ENCODE data around the gene ATF1. TPM values are rescaled to one million over a fixed set of nuclear protein-coding genes. Genes with fewer than 3 reads are reported as not detected.

The ATF1 gene
- total RNA-seq, result 36.4 TPM

DNA sequence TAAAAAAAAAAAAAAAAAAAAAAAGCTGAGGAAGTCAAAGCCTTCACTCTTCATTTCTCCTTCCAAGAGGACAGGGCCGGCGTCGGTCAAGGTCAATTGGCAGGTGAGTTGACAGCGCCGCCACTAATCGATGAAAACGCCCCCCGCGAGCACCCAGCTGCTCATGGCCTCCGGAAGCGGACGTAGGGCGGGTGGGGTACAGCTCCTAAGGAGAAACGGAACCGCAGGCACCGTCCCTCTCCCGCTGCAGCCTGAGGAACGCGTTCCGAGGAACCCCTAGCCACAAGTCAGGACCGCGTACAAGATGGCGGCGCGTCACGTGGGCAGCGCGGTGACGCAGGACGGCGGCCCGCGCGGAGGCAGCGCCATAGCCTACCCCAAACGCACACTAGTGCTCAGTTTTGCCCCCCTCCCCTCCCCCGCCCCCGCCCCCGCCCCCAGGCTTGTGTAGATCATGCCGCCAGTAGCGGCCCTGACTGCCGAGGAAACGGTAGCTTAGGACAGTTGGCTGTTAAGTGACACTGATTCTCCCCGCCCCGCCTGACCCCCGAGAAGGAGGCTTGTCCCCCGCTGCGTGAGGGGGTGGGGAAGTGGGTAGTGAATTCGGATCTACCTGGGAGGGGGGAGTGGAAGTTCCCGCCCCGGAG, at the start of gene ATF1:
Gene ATF1 (plus strand): TSS at position 463 of the 647 bp plus-strand sequence. CDS start 16,045 bp downstream, outside the sequence.
- DNase-seq, result peak; percentile 89

DNA sequence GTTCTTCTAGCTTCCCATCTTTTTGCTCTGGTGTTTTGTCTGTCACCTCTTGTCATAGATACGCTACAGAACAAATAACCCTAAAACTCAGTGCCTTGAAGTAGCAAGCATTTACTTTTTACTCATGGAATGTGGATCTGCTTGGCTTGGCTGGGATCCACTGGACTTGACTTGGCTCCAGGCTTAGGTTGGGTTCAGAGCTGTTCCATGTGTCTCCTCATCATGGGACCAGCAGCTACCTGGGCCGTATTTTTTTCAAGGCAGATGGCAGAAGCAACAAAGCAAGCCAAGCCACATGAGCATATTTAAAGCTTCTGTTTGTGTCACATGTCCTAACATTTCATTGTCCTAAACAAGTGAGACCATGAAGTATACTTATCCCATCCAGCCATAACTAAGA, 48.7 kb upstream of the ATF1 start:
- no peak for DNase-seq

- no peak for DNase-seq
Observed at GRCh38 chr12:50718760-50719159, 45.1 kb upstream of the ATF1 start.

GRCh38 chr12:50720085-50720484, 43.8 kb upstream of the ATF1 start:
- peak; percentile 39 for DNase-seq

DNA sequence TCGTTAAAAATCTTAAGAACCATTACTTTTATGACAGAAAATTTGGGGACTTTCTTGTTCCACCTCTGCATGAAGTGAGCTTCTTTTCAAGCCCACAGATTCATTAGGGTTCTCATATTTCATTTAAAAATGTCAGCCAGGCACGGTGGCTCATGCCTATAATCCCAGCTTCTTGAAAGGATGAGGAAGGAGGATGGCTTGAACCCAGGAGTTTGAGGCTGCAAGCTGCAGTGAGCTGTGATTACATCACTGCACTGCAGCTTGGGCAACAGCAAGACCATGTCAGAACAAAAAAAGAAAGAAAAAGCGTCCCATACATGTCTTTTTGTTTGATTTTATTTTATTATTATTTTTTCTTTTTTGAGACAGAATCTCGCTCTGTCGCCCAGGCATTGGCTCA, 43.4 kb upstream of the ATF1 start:
- DNase-seq, result no peak

- DNase-seq, result no peak
Observed at GRCh38 chr12:50723865-50724264, 40.0 kb upstream of the ATF1 start.

- peak; percentile 56 for DNase-seq
Observed at GRCh38 chr12:50725011-50725942, 38.6 kb upstream of the ATF1 start.

DNA sequence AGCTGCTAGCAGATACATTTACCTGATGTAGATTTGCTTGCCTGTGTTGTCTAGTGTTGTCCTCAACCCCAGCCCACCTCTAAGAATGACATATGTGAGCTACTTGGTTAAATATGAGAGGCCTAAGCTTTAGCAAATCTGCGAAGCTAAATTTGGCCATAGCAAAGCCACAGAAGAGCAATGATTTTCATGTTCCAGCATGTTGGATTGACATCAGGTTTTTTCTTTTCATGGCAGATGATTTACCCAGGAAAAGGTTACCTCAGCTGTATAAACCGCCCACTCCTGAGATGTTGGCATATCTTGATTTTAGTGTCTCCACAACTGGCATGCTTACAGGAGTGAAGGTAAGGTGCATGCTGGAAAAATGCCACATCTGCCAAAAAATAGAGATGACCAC, 36.4 kb upstream of the ATF1 start:
- DNase-seq, result no peak

- DNase-seq, result peak; percentile 32
Observed at GRCh38 chr12:50728417-50728816, 35.5 kb upstream of the ATF1 start.

- DNase-seq, result peak; percentile 28
Observed at GRCh38 chr12:50728841-50729240, 35.1 kb upstream of the ATF1 start.

- no peak for DNase-seq
Observed at GRCh38 chr12:50732591-50732990, 31.3 kb upstream of the ATF1 start.

GRCh38 chr12:50733706-50734105, 30.2 kb upstream of the ATF1 start:
- no peak for DNase-seq

DNA sequence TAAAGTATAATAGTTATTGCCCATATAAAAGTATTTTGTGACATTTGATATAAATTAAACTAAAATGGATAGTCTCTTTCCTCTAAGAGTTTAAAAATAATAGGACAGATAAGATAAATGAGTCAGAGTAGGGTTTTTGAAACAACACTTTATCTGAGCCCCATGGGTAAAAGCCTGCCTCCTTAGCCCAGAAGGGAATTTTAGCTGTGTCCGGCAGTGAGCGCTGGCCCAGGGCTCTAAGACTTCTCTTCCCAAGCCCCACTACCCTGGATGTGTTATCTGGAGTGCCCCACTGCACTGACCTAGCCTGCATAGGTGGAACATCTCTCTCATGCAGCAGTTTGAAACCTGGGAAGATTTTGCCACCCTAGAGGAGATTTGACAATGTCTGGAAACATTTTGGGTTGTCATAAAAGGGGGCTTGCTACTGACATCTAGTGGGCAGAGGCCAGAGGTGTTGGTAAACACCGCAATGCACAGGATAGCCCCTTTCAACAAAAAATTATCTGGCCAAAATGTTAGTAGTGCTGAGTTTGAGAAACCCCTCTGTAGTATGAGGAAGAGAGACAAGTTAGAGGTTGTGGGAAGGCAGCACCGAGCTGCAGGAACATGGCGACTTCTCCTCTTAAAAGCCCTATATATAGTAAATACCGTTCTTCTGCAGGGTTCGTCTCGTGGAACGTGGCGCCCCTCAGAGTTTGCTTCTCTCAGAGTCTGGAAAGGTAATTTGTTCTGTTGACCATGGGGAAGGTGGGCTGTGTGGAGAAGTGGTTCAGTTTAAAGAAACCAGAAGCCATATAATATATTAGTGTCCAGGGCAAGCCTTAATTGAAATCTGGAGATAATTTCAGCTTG, 29.3 kb upstream of the ATF1 start:
- peak; percentile 8 for DNase-seq

GRCh38 chr12:50739611-50740010, 24.3 kb upstream of the ATF1 start:
- DNase-seq, result no peak

DNA sequence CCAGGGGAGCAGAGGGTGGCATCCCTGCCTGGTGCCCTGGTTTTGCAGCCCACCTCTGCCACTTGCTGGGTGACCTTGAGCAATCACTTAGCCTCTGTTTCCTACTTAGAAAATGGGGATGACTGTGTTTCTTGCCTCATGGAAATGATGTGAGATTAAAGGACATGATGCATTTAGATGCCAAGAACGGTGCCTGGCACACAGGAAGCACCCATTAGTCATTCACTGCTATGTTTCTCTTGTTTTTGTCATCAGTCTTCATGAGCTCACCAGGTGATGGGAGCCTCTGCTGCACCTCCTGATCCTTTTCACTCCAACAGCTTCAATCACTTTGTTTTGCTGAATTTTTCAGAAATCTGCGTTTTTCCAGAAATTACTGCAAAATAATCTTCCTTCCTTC, 23.6 kb upstream of the ATF1 start:
- DNase-seq, result no peak

- DNase-seq, result no peak
Observed at GRCh38 chr12:50742776-50743175, 21.1 kb upstream of the ATF1 start.

DNA sequence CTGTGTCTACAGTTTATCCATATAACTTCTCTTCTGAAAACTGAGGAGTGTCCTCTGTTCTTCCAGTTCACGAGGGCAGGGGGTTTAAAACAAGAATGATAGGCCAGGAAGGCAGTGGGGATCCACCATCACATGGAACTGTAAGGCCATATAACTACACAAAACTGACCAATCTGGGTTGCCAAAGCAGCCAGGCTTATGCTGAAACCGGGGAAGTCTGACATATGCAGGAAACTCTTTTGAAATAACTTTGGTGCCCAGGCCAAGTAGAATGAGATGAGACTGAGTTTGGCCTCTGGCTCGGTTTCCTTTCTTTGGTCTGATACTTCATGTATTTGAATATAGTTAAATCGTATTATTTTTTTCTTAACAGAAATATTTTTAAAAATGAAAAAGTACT, 18.0 kb upstream of the ATF1 start:
- no peak for DNase-seq

DNA sequence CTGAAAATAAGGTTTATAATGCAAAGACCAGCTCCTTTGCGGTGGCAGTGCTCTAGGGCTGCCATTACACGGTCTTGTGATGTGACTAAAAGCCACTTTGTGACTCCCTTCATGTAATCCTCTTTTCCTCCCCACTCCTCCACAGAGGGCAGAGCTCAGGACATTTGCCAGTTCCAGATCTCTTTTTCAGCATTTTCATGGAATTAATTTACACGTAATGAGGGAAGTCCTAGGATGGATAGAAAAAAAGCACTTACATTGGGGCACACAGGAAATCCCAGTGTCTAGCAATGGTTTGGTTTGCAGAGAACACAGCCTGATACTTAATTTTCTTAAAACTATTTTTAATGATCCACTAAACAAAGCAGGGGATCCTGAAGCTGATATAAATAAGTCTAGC, 17.5 kb upstream of the ATF1 start:
- no peak for DNase-seq

- no peak for DNase-seq
Observed at GRCh38 chr12:50747817-50748216, 16.1 kb upstream of the ATF1 start.

DNA sequence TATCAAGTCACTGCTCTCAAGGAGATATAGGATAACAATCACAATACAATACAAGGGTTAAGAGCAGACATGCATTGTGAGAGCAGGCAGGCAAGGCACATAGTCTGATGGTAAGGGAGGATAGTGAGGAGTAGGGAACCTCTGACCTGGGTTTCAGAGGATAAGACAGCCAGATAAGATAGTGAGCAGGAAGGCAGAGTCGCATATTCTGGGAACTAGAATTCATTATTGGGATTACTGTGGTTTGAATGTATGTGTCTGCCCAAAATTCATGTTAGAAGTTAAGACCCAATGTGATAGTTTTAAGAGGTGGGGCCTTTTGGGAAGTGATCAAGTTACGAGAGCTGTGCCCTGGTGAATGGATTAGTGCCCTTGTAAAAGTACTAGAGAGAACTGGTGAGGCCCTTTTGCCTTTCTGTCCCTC, 14.4 kb upstream of the ATF1 start:
- DNase-seq, result no peak

DNA sequence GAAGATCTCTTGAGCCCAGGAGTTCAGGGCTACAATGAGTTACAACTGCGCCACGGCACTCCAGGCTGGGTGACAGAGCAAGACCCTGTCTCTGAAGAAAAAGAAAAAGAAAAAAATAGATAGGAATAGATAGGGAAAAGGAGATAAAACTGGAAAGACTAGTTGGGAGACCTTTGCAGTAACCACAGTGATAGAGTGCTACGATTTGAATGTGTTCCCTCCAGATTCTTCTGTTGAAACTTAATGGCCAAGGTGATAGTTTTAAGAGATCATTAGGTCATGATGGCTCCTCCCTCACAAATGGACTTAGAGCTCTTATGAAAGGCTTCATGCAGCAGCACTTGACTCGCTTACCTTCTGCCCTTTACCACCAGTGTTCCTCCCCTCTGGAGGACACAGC, 13.5 kb upstream of the ATF1 start:
- no peak for DNase-seq

DNA sequence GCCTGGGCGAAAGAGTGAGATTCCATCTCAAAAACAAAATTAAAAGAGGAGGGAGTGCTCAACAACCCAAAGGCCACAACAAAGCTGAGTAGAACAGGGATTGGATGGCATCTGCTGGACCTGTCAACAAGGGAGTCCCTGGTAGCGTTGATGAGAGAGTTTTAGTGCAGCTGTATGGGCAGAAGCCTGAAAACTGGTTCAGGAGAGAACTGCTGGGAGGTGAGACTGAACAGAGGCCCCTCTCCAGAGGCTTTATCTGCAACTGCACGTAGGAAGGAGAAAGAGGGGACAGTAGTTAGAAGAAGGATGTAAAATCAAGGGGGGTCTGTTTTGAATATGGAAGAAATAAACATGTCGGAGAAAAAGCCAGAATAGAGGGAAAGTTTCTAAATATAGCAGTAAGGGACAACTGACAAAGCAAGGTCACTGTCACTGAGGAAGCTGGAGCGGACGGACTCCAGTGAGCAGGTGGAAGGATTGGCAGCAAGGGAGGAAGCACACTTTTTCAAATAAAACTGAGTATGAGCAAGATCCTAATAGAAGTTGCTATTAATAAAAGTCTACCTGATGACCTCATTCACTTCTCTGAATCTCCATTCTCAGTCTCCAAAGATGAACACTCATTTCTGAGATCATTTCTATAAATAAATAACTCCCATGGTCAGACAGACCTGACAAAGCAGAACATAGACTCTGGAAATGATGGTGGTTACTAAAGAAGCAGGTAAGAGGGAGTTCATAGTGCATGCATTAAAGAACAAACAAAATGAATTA, 11.8 kb upstream of the ATF1 start:
- no peak for DNase-seq

Measured in skin of body (tissue), 2 donors.